ENCODE measurements around the gene LRP1B.
A peak's percentile ranks its signal among the peaks of the same experiment; 100 is the strongest.

Gene LRP1B

GRCh38 chr2:140865837-140866236, 1265.0 kb downstream of the LRP1B start:
- no peak for TF ChIP-seq RARB (CRISPR knock-in tag; IDR thresholded peaks at IDR 0.05)
- TF ChIP-seq ZNF70 (CRISPR knock-in tag; IDR thresholded peaks at IDR 0.05), result no peak
- TF ChIP-seq TSHZ2 (CRISPR knock-in tag; IDR thresholded peaks at IDR 0.05), result no peak
- no peak for TF ChIP-seq ZNF565 (CRISPR knock-in tag; conservative IDR thresholded peaks at IDR 0.05; ENCODE audit: low read depth)
- TF ChIP-seq TCF4 (CRISPR knock-in tag; IDR thresholded peaks at IDR 0.05; ENCODE audit: borderline replicate concordance), result no peak
- TF ChIP-seq ZNF8 (CRISPR knock-in tag; IDR thresholded peaks at IDR 0.05), result no peak
- no peak for TF ChIP-seq CSRNP3 (CRISPR knock-in tag; IDR thresholded peaks at IDR 0.05)
- no peak for TF ChIP-seq BACH2 (CRISPR knock-in tag; IDR thresholded peaks at IDR 0.05; ENCODE audit: borderline replicate concordance)
- TF ChIP-seq ZC3H10 (CRISPR knock-in tag; IDR thresholded peaks at IDR 0.05), result no peak
- no peak for TF ChIP-seq SNAI2 (CRISPR knock-in tag; IDR thresholded peaks at IDR 0.05)
- no peak for TF ChIP-seq ZFP3 (CRISPR knock-in tag; IDR thresholded peaks at IDR 0.05)
- no peak for TF ChIP-seq ZFP30 (CRISPR knock-in tag; IDR thresholded peaks at IDR 0.05)
- no peak for TF ChIP-seq GLIS3 (CRISPR knock-in tag; IDR thresholded peaks at IDR 0.05)
- TF ChIP-seq ARNTL (CRISPR knock-in tag; IDR thresholded peaks at IDR 0.05; ENCODE audit: borderline replicate concordance, low read depth), result no peak

GRCh38 chr2:140863713-140864112, 1267.1 kb downstream of the LRP1B start:
- ATAC-seq, result peak; percentile 61
- TF ChIP-seq TSHZ2 (CRISPR knock-in tag; IDR thresholded peaks at IDR 0.05) (no peak), CSDC2 (CRISPR knock-in tag; IDR thresholded peaks at IDR 0.05) (no peak), PPARA (CRISPR knock-in tag; IDR thresholded peaks at IDR 0.05; ENCODE audit: borderline replicate concordance) (no peak)

More at GRCh38 chr2:140865837-140866236, 1265.0 kb downstream of the LRP1B start:
- ATAC-seq, result no peak

GRCh38 chr2:140862181-140862580, 1268.6 kb downstream of the LRP1B start:
- no peak for ATAC-seq
- no peak for TF ChIP-seq ZFP3 (CRISPR knock-in tag; IDR thresholded peaks at IDR 0.05)
- TF ChIP-seq ZC3H10 (CRISPR knock-in tag; IDR thresholded peaks at IDR 0.05), result no peak
- TF ChIP-seq PPARA (CRISPR knock-in tag; IDR thresholded peaks at IDR 0.05; ENCODE audit: borderline replicate concordance), result no peak
- peak; percentile 59; the same call in 1 of the 2 replicates for TF ChIP-seq ZFP30 (CRISPR knock-in tag; IDR thresholded peaks at IDR 0.05)

GRCh38 chr2:140861666-140862065, 1269.2 kb downstream of the LRP1B start:
- ATAC-seq, result no peak
- no peak for TF ChIP-seq TOX (CRISPR knock-in tag; IDR thresholded peaks at IDR 0.05; ENCODE audit: borderline replicate concordance)
- TF ChIP-seq GLIS3 (CRISPR knock-in tag; IDR thresholded peaks at IDR 0.05), result no peak
- TF ChIP-seq POU6F1 (CRISPR knock-in tag; IDR thresholded peaks at IDR 0.05; ENCODE audit: borderline replicate concordance, low read depth), result no peak
- no peak for TF ChIP-seq TCF4 (CRISPR knock-in tag; IDR thresholded peaks at IDR 0.05; ENCODE audit: borderline replicate concordance)
- no peak for TF ChIP-seq SNAI2 (CRISPR knock-in tag; IDR thresholded peaks at IDR 0.05)
- TF ChIP-seq TSHZ2 (CRISPR knock-in tag; IDR thresholded peaks at IDR 0.05), result no peak

All from SK-N-SH treated with all-trans-retinoic acid at 6 μM for 48 hours (cell line).